Adrenal gland (tissue), 5 donors: ENCODE data around the gene UBAP1L.

ENCODE experiments used
- POLR2A ChIP-seq, 2 donors: fragments of 450-650 bp; IDR thresholded peaks; one replicate each; pipeline ENCODE4 v1.6.1; 2017; ENCODE audit warnings: antibody characterized with exemption in 2 of 2, mild to moderate bottlenecking in 2 of 2, moderate library complexity in 1 of 2
- TF ChIP-seq, protein P1 (sequence below), 6 experiments: fragments of 450-650 bp in 4 of 6; fragments of 200-600 bp in 2 of 6; sonication (generic) in 1 of 6; IDR thresholded peaks; 1 replicate in 5 of 6; 2 replicates in 1 of 6; pipeline versions ENCODE4 v1.5.1 to v1.8.0; 2016 to 2021; ENCODE audit warnings: antibody characterized with exemption in 6 of 6, mild to moderate bottlenecking in 2 of 6, moderate library complexity in 1 of 6
- donor health status: DM: no; HTN: no; CAD: no.

DNA sequence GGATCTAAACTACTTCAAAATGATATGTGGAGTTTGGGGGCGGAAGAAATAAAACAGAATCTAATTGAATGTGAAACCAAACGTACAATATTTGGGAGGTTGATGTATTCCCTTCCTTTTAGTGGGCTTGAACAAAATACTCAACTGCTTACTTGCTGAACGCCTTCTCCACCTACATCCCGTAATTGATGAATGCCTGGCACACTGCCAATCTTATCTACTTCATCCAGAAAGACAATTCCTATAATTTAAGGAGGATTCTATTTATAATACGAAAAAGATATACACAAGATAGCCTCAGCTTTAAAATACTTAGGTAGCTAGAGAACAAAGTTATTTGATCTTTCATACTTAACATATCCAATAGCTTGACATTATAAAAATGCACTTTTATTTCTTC lies 41.7 kb upstream of the UBAP1L start:
- TF ChIP-seq, protein P1, sequence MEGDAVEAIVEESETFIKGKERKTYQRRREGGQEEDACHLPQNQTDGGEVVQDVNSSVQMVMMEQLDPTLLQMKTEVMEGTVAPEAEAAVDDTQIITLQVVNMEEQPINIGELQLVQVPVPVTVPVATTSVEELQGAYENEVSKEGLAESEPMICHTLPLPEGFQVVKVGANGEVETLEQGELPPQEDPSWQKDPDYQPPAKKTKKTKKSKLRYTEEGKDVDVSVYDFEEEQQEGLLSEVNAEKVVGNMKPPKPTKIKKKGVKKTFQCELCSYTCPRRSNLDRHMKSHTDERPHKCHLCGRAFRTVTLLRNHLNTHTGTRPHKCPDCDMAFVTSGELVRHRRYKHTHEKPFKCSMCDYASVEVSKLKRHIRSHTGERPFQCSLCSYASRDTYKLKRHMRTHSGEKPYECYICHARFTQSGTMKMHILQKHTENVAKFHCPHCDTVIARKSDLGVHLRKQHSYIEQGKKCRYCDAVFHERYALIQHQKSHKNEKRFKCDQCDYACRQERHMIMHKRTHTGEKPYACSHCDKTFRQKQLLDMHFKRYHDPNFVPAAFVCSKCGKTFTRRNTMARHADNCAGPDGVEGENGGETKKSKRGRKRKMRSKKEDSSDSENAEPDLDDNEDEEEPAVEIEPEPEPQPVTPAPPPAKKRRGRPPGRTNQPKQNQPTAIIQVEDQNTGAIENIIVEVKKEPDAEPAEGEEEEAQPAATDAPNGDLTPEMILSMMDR (IDR thresholded peaks at IDR 0.05): no peak
- TF ChIP-seq POLR2A (IDR thresholded peaks at IDR 0.05): no peak
